ENCODE data around the gene MAPT.

MAPT gene

GRCh38 chr17:46074540-46074939, 180.2 kb downstream of the MAPT start:
- DNase-seq: no peak
